H1 (cell line): ENCODE results near the gene NFKBIE. TPM values are rescaled to one million over a fixed set of nuclear protein-coding genes. Genes with fewer than 3 reads are reported as not detected.

Experiments used
- BACH1 ChIP-seq: IDR thresholded peaks from 2 replicates; pipeline ENCODE4 v1.6.1; 2012; ENCODE audit warnings: low read length, improper control_type of control experiment
- BRCA1 ChIP-seq: IDR thresholded peaks from 2 replicates; pipeline ENCODE4 v1.6.1; 2012; ENCODE audit warnings: low read depth, low read length, improper control_type of control experiment
- CHD7 ChIP-seq: fragments of 300-600 bp; sonication (generic); IDR thresholded peaks from 2 replicates; pipeline ENCODE4 v1.7.1; 2012; ENCODE audit warnings: low read length, moderate library complexity, mild to moderate bottlenecking, inconsistent platforms; ENCODE audit not compliant: insufficient replicate concordance
- POLR2A ChIP-seq, 2 experiments: IDR thresholded peaks; 1 replicate in 1 of 2; 2 replicates in 1 of 2; pipeline ENCODE4 v1.6.1; 2011; ENCODE audit warnings: low read depth in 2 of 2, low read length in 2 of 2, mild to moderate bottlenecking in 2 of 2; ENCODE audit errors: control extremely low read depth in 1 of 2
- RFX5 ChIP-seq: IDR thresholded peaks from 2 replicates; pipeline ENCODE4 v1.6.1; 2011; ENCODE audit warnings: low read depth, low read length, improper control_type of control experiment, borderline replicate concordance
- SAP30 ChIP-seq: fragments of 300-600 bp; sonication (generic); IDR thresholded peaks from 2 replicates; pipeline ENCODE4 v1.7.1; 2012; ENCODE audit warnings: low read length, moderate library complexity, mild to moderate bottlenecking, inconsistent platforms; ENCODE audit not compliant: insufficient read depth, insufficient replicate concordance
- SP1 ChIP-seq: IDR thresholded peaks from 2 replicates; pipeline ENCODE4 v1.6.1; 2011; ENCODE audit warnings: low read depth, low read length
- TAF7 ChIP-seq: optimal IDR thresholded peaks from 2 replicates; pipeline ENCODE3; 2011; ENCODE audit warnings: low read depth, mild to moderate bottlenecking, inconsistent platforms, low read length, moderate library complexity, borderline replicate concordance
- TBP ChIP-seq: IDR thresholded peaks from 2 replicates; pipeline ENCODE4 v1.6.1; 2011; ENCODE audit warnings: low read depth, low read length, improper control_type of control experiment
- polyA plus RNA-seq, 7 experiments: library from polyadenylated mRNA; depleted of rRNA in 3 of 7; stranded (reverse) in 5 of 7; unstranded in 2 of 7; fragments of >200 nt in 5 of 7; fragments of 200-250 nt in 2 of 7; gene quantifications; 1 replicate in 5 of 7; 2 replicates in 1 of 7; 4 replicates in 1 of 7; pipeline versions ENCODE4 v1.2.1 to v1.2.3, GENCODE V29; 2011 to 2013; ENCODE audit warnings: missing spikeins in 2 of 7, mixed read lengths in 2 of 7
- total RNA-seq: library from RNA; stranded (reverse); fragmentation: NEBNext Ultra II Directional; extraction: Animal tissue kit (Norgen Biotek cat#: 25700); gene quantifications from 2 replicates; pipeline ENCODE4 v1.2.1, GENCODE V29; 2021

Gene NFKBIE
- total and polyA plus RNA-seq, 2 of the 8 experiments (the other 6 are each of a cell fraction or from before 2014, with no cell fraction given), result 13.5 to 19.2 TPM

DNA sequence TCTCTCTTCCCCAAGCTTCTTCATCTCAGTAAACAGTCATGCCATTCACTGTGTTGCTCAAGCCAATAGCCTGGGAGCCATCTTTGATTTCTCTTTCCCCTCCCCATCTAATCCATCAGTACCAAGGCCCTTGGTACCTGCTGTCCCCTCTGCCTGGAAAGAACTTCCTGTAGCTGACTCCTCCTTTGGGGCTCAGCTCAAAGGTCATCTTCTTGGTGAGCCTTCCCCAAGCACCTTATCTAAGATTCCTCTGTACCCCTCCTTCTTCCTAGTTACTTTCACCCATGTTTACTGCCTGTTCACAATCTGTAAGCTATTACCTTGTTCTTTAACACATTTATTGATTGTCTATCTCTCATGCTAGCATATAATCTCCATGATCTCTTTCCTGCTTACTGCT lies 44.3 kb upstream of the NFKBIE start (continued):
- TF ChIP-seq CHD7 (no peak), POLR2A (IDR thresholded peaks at IDR 0.05; ENCODE audit: control extremely low read depth in 1 of 2, low read depth in 2 of 2, low read length in 2 of 2) (no peak), RFX5 (no peak), BRCA1 (no peak), TAF7 (no peak), SAP30 (no peak), TBP (no peak), SP1 (no peak), BACH1 (no peak)
